Measurements from ENCODE around the gene NR6A1. TPM values are rescaled to one million over a fixed set of nuclear protein-coding genes. Genes with fewer than 3 reads are reported as not detected.

Gene NR6A1
- total RNA-seq, 2 experiments from 2014 or later, result 17.5 to 23.0 TPM

GRCh38 chr9:124593200-124593599 lies 177.9 kb downstream of the NR6A1 start:
- POLR2A ChIA-PET, result interaction anchor here (0.6 to 0.7 kb wide), 2 partner anchors 18 to 137 kb away, joined by 3 to 4 read pairs; no protein-coding TSS in a partner anchor
- intact Hi-C loops (cut with micrococcal nuclease; ENCODE audit: unreplicated experiment), result no loop called here
- no peak for TF ChIP-seq EZH2phosphoT487 (IDR thresholded peaks at IDR 0.05; ENCODE audit: borderline replicate concordance, low read depth, low read length)
- no peak overlapping the region for H3K27ac ChIP-seq (ENCODE audit: low read depth, low read length, poor library complexity, severe bottlenecking)
- no peaks in the 10 kb centered on the region for H3K9me2 ChIP-seq (ENCODE audit: insufficient read depth, low read length)
- no peaks in the 10 kb centered on the region for H3K36me3 ChIP-seq (ENCODE audit: insufficient read depth, low read length)
- H3K4me2 ChIP-seq (ENCODE audit: low read length), result no peak overlapping the region
- CTCF ChIA-PET (ENCODE audit: unreplicated experiment), result no interaction called here
- no TSS peak for BruUV-seq (replicated peaks)
- H3K79me2 ChIP-seq (ENCODE audit: insufficient read depth, low read depth, low read length), result no peaks in the 10 kb centered on the region
- H3K4me3 ChIP-seq (ENCODE audit: low read depth, low read length, poor library complexity, severe bottlenecking), result no peak overlapping the region
- no peaks in the 10 kb centered on the region for H4K20me1 ChIP-seq (ENCODE audit: insufficient read depth, low read length)
- H2AFZ ChIP-seq (ENCODE audit: low read length), result no peak overlapping the region
- no peaks in the 10 kb centered on the region for H3K4me1 ChIP-seq (ENCODE audit: insufficient read depth, low read length, poor library complexity, severe bottlenecking)
- no peaks in the 10 kb centered on the region for H3K9me3 ChIP-seq (ENCODE audit: low read length)
- DNase-seq (ENCODE audit: low spot score), result no peak

- Histone ChIP-seq H3K4me1 (ENCODE audit: insufficient read depth, low read length, poor library complexity, severe bottlenecking) (no peaks in the 10 kb centered on the region), H3K9me2 (ENCODE audit: insufficient read depth, low read length) (no peaks in the 10 kb centered on the region), H3K79me2 (ENCODE audit: insufficient read depth, low read depth, low read length) (no peaks in the 10 kb centered on the region), H2AFZ (ENCODE audit: low read length) (no peak overlapping the region), H3K9me3 (ENCODE audit: low read length) (no peaks in the 10 kb centered on the region), H3K36me3 (ENCODE audit: insufficient read depth, low read length) (no peaks in the 10 kb centered on the region), H3K4me3 (ENCODE audit: low read depth, low read length, poor library complexity, severe bottlenecking) (no peak overlapping the region), H3K4me2 (ENCODE audit: low read length) (no peak overlapping the region), H3K27ac (ENCODE audit: low read depth, low read length, poor library complexity, severe bottlenecking) (no peak overlapping the region), H4K20me1 (ENCODE audit: insufficient read depth, low read length) (no peaks in the 10 kb centered on the region)
- TF ChIP-seq, protein P1, sequence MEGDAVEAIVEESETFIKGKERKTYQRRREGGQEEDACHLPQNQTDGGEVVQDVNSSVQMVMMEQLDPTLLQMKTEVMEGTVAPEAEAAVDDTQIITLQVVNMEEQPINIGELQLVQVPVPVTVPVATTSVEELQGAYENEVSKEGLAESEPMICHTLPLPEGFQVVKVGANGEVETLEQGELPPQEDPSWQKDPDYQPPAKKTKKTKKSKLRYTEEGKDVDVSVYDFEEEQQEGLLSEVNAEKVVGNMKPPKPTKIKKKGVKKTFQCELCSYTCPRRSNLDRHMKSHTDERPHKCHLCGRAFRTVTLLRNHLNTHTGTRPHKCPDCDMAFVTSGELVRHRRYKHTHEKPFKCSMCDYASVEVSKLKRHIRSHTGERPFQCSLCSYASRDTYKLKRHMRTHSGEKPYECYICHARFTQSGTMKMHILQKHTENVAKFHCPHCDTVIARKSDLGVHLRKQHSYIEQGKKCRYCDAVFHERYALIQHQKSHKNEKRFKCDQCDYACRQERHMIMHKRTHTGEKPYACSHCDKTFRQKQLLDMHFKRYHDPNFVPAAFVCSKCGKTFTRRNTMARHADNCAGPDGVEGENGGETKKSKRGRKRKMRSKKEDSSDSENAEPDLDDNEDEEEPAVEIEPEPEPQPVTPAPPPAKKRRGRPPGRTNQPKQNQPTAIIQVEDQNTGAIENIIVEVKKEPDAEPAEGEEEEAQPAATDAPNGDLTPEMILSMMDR (conservative IDR thresholded peaks at IDR 0.05; ENCODE audit: low read length), result no peak
- no peak for TF ChIP-seq EZH2phosphoT487 (IDR thresholded peaks at IDR 0.05; ENCODE audit: borderline replicate concordance, low read depth, low read length)
- no peak for DNase-seq (ENCODE audit: low spot score)
- CTCF ChIA-PET (ENCODE audit: unreplicated experiment), result no interaction called here
- no TSS peak for BruUV-seq (replicated peaks)
- POLR2A ChIA-PET, result no interaction called here
- intact Hi-C loops (cut with micrococcal nuclease; ENCODE audit: unreplicated experiment), result no loop called here
Measured at GRCh38 chr9:124590889-124591641, 180.0 kb downstream of the NR6A1 start.

GRCh38 chr9:124584631-124585030 lies 186.5 kb downstream of the NR6A1 start:
- H2AFZ ChIP-seq (ENCODE audit: low read length), result no peak overlapping the region
- intact Hi-C loops (cut with micrococcal nuclease; ENCODE audit: unreplicated experiment), result no loop called here
- H3K27ac ChIP-seq (ENCODE audit: low read depth, low read length, poor library complexity, severe bottlenecking), result no peak overlapping the region
- H3K9me3 ChIP-seq (ENCODE audit: low read length), result 0 out of 2 replicates have a peak, but pooled peaks cover 1% of the 10 kb centered on the region
- no peaks in the 10 kb centered on the region for H4K20me1 ChIP-seq (ENCODE audit: insufficient read depth, low read length)
- ChIA-PET POLR2A (no interaction called here), CTCF (ENCODE audit: unreplicated experiment) (no interaction called here)
- BruUV-seq (replicated peaks), result no TSS peak
- no peaks in the 10 kb centered on the region for H3K4me1 ChIP-seq (ENCODE audit: insufficient read depth, low read length, poor library complexity, severe bottlenecking)
- no peak for TF ChIP-seq EZH2phosphoT487 (IDR thresholded peaks at IDR 0.05; ENCODE audit: borderline replicate concordance, low read depth, low read length)
- TF ChIP-seq, protein P1 (conservative IDR thresholded peaks at IDR 0.05; ENCODE audit: low read length), result no peak
- H3K79me2 ChIP-seq (ENCODE audit: insufficient read depth, low read depth, low read length), result no peaks in the 10 kb centered on the region
- no peaks in the 10 kb centered on the region for H3K9me2 ChIP-seq (ENCODE audit: insufficient read depth, low read length)
- DNase-seq (ENCODE audit: low spot score), result no peak
- H3K4me3 ChIP-seq (ENCODE audit: low read depth, low read length, poor library complexity, severe bottlenecking), result no peak overlapping the region
- H3K4me2 ChIP-seq (ENCODE audit: low read length), result no peak overlapping the region
- H3K36me3 ChIP-seq (ENCODE audit: insufficient read depth, low read length), result no peaks in the 10 kb centered on the region; the same call in 1 of the 2 replicates
